OCI-LY7 (cell line): ENCODE results near the gene TAOK2. TPM values are rescaled to one million over a fixed set of nuclear protein-coding genes. Genes with fewer than 3 reads are reported as not detected.
A peak's percentile ranks its signal among the peaks of the same experiment; 100 is the strongest.
"Not testable (repeated sequence)": the region's sequence is repeated elsewhere in the genome, so short reads cannot be mapped to it uniquely, and the experiment has no call there.

Source experiments
- BruUV-seq: library from RNA; stranded (reverse); fragments of 400-500 nt; replicated peaks from 2 replicates; lab custom pipeline; 2021; lab: Mats Ljungman, UMichigan
- CTCF ChIA-PET: fragments of 300-600 bp; sonication (Branson Sonifier 250); formaldehyde crosslinking; loops from one replicate; lab custom pipeline; 2022; ENCODE audit warnings: antibody characterized with exemption; ENCODE audit not compliant: unreplicated experiment; lab: Charles Lee
- POLR2A ChIA-PET: fragments of 300-600 bp; sonication (Branson Sonifier 250); formaldehyde crosslinking; loops from one replicate; lab custom pipeline; 2022; ENCODE audit warnings: antibody characterized with exemption; lab: Charles Lee
- DNase-seq: peaks from one replicate; pipeline ENCODE4 v3.0.0-alpha.2; 2015; ENCODE audit warnings: low spot score
- H2AFZ ChIP-seq: fragments of 200-600 bp; sonication (generic), shearing (Covaris generic); 2 replicates; pipeline ENCODE4 v1.6.1; 2014; ENCODE audit warnings: mild to moderate bottlenecking, antibody characterized with exemption, low read length, moderate library complexity
- H3K27ac ChIP-seq: fragments of 200-600 bp; sonication (generic); 2 replicates; pipeline ENCODE4 v1.5.1; 2014; ENCODE audit warnings: mixed run types, low read depth, mild to moderate bottlenecking, moderate library complexity, low read length, inconsistent platforms; ENCODE audit not compliant: poor library complexity, severe bottlenecking
- H3K36me3 ChIP-seq: fragments of 200-600 bp; sonication (generic); 2 replicates; pipeline ENCODE4 v1.6.1; 2014; ENCODE audit warnings: mild to moderate bottlenecking, antibody characterized with exemption, low read length, moderate library complexity, mixed read lengths; ENCODE audit not compliant: insufficient read depth
- H3K4me1 ChIP-seq: fragments of 200-600 bp; sonication (generic); 2 replicates; pipeline ENCODE4 v1.5.1; 2014; ENCODE audit warnings: mild to moderate bottlenecking, low read length; ENCODE audit not compliant: insufficient read depth, poor library complexity, severe bottlenecking
- H3K4me2 ChIP-seq: fragments of 200-600 bp; sonication (generic); 2 replicates; pipeline ENCODE4 v1.6.1; 2014; ENCODE audit warnings: mild to moderate bottlenecking, low read length
- H3K4me3 ChIP-seq: fragments of 200-600 bp; sonication (generic); 2 replicates; pipeline ENCODE4 v1.5.1; 2014; ENCODE audit warnings: mild to moderate bottlenecking, low read depth, low read length; ENCODE audit not compliant: poor library complexity, severe bottlenecking
- H3K79me2 ChIP-seq: fragments of 200-600 bp; sonication (generic); 2 replicates; pipeline ENCODE4 v1.6.1; 2016; ENCODE audit warnings: low read depth, mild to moderate bottlenecking, low read length, moderate library complexity, mixed read lengths; ENCODE audit not compliant: insufficient read depth
- H3K9me2 ChIP-seq: fragments of 200-600 bp; sonication (generic); 2 replicates; pipeline ENCODE4 v1.6.1; 2016; ENCODE audit warnings: mild to moderate bottlenecking, low read length, mixed read lengths; ENCODE audit not compliant: insufficient read depth
- H3K9me3 ChIP-seq: fragments of 200-600 bp; sonication (generic); 2 replicates; pipeline ENCODE4 v1.6.1; 2014; ENCODE audit warnings: mild to moderate bottlenecking, mixed run types, low read length, mixed read lengths
- H4K20me1 ChIP-seq: fragments of 200-600 bp; sonication (generic); 2 replicates; pipeline ENCODE4 v1.6.1; 2014; ENCODE audit warnings: mild to moderate bottlenecking, antibody characterized with exemption, low read length, moderate library complexity, mixed read lengths; ENCODE audit not compliant: insufficient read depth
- CTCF ChIP-seq: fragments of 200-600 bp; sonication (generic); conservative IDR thresholded peaks from 2 replicates; pipeline ENCODE4 v1.5.1; 2014; ENCODE audit warnings: mild to moderate bottlenecking, antibody characterized with exemption, low read length, moderate library complexity, mixed read lengths
- EZH2phosphoT487 ChIP-seq: fragments of 200-600 bp; sonication (generic); IDR thresholded peaks from 2 replicates; pipeline ENCODE4 v1.6.1; 2018; ENCODE audit warnings: low read depth, borderline replicate concordance, mild to moderate bottlenecking, mixed run types, antibody characterized with exemption, low read length, moderate library complexity, mixed read lengths
- intact Hi-C: fragments of 100-400 bp; cut with micrococcal nuclease; formaldehyde crosslinking; loops from one replicate; pipeline ENCODE4 v1.10.0; 2022; ENCODE audit not compliant: unreplicated experiment
- total RNA-seq, 2 experiments: library from RNA; depleted of rRNA in 1 of 2; stranded (reverse); fragments of >200 nt in 1 of 2; shearing (Covaris generic) in 1 of 2; gene quantifications; 2 replicates each; pipeline ENCODE4 v1.2.3, GENCODE V29; 2014 to 2022

The TAOK2 gene
- total RNA-seq, 2 experiments from 2014 or later, result 31.7 to 45.0 TPM

- Histone ChIP-seq H3K9me2 (no peaks in the 10 kb centered on the region), H3K4me1 (no peaks in the 10 kb centered on the region), H2AFZ (no peak overlapping the region), H3K4me3 (no peak overlapping the region), H3K36me3 (no peaks in the 10 kb centered on the region), H3K79me2 (no peaks in the 10 kb centered on the region), H4K20me1 (no peaks in the 10 kb centered on the region), H3K4me2 (no peak overlapping the region), H3K9me3 (no peaks in the 10 kb centered on the region), H3K27ac (no peak overlapping the region)
- intact Hi-C loops, result no loop called here
- ChIA-PET CTCF (interaction anchor here (0.9 to 2.4 kb wide), 6 partner anchors 13 to 242 kb away, joined by 3 to 15 read pairs (median 5); partner anchors contain the start of genes DOC2A and INO80E), POLR2A (interaction anchor here (0.5 to 0.7 kb wide), 4 partner anchors 289 to 590 kb away, joined by 3 to 5 read pairs (median 4); no protein-coding TSS in a partner anchor)
- peak; percentile 80 for DNase-seq
- no TSS peak for BruUV-seq
- no peak for TF ChIP-seq EZH2phosphoT487
- TF ChIP-seq CTCF, result peak; percentile 97
Measured at GRCh38 chr16:30032083-30032819, 58.6 kb downstream of the TAOK2 start.

- Histone ChIP-seq H3K27ac (no peak overlapping the region), H3K4me2 (no peak overlapping the region), H3K9me2 (no peaks in the 10 kb centered on the region), H2AFZ (no peak overlapping the region), H3K4me3 (no peak overlapping the region), H4K20me1 (no peaks in the 10 kb centered on the region), H3K9me3 (no peaks in the 10 kb centered on the region), H3K4me1 (no peaks in the 10 kb centered on the region), H3K79me2 (no peaks in the 10 kb centered on the region), H3K36me3 (no peaks in the 10 kb centered on the region)
- no TSS peak for BruUV-seq
- ChIA-PET CTCF (interaction anchor here (1.3 to 2.4 kb wide), 2 partner anchors 14 to 16 kb away, joined by 4 to 7 read pairs; no protein-coding TSS in a partner anchor), POLR2A (interaction anchor here (0.5 kb wide), 1 partner anchor 342 kb away, joined by 6 read pairs; no protein-coding TSS in a partner anchor)
- no peak for DNase-seq
- intact Hi-C loops, result no loop called here
- TF ChIP-seq EZH2phosphoT487 (no peak), CTCF (no peak)
Measured at GRCh38 chr16:30033270-30033669, 59.6 kb downstream of the TAOK2 start.

- Histone ChIP-seq H3K4me3 (no peak overlapping the region), H3K9me3 (no peaks in the 10 kb centered on the region), H4K20me1 (no peaks in the 10 kb centered on the region), H3K4me1 (no peaks in the 10 kb centered on the region), H3K27ac (no peak overlapping the region), H3K9me2 (no peaks in the 10 kb centered on the region), H3K79me2 (no peaks in the 10 kb centered on the region), H2AFZ (no peak overlapping the region), H3K4me2 (no peak overlapping the region), H3K36me3 (no peaks in the 10 kb centered on the region)
- no peak for DNase-seq
- intact Hi-C loops, result no loop called here
- TF ChIP-seq CTCF, result no peak
- no peak for TF ChIP-seq EZH2phosphoT487
- POLR2A ChIA-PET, result no interaction called here
- CTCF ChIA-PET, result no interaction called here
- BruUV-seq, result no TSS peak
Measured at GRCh38 chr16:30040221-30040620, 66.6 kb downstream of the TAOK2 start.

GRCh38 chr16:30040690-30041089 is 67.0 kb downstream of the TAOK2 start:
- CTCF ChIA-PET, H3K9me3 ChIP-seq, H4K20me1 ChIP-seq, H3K4me3 ChIP-seq, H2AFZ ChIP-seq, DNase-seq, intact Hi-C loops, H3K79me2 ChIP-seq, H3K9me2 ChIP-seq, H3K27ac ChIP-seq, H3K36me3 ChIP-seq, H3K4me2 ChIP-seq, H3K4me1 ChIP-seq, BruUV-seq: not testable (repeated sequence)
- POLR2A ChIA-PET, result interaction anchor here (1.2 kb wide), 1 partner anchor 23 kb away, joined by 3 read pairs; no protein-coding TSS in a partner anchor
